Tibial nerve (tissue), 4 donors: ENCODE results near the gene RNF145.

Experiments used
- EP300 ChIP-seq, 2 donors: sonication (generic); formaldehyde crosslinking; IDR thresholded peaks; one replicate each; pipeline ENCODE4 v1.6.1; 2017; ENCODE audit warnings: antibody characterized with exemption in 2 of 2, mild to moderate bottlenecking in 1 of 2
- TF ChIP-seq, protein P1 (sequence below), 5 experiments: fragments of 200-600 bp in 3 of 5; fragments of 450-650 bp in 2 of 5; sonication (generic) in 3 of 5; IDR thresholded peaks; one replicate each; pipeline ENCODE4 v1.5.1; 2016 to 2019; ENCODE audit warnings: antibody characterized with exemption in 5 of 5, mild to moderate bottlenecking in 3 of 5, moderate library complexity in 2 of 5

DNA sequence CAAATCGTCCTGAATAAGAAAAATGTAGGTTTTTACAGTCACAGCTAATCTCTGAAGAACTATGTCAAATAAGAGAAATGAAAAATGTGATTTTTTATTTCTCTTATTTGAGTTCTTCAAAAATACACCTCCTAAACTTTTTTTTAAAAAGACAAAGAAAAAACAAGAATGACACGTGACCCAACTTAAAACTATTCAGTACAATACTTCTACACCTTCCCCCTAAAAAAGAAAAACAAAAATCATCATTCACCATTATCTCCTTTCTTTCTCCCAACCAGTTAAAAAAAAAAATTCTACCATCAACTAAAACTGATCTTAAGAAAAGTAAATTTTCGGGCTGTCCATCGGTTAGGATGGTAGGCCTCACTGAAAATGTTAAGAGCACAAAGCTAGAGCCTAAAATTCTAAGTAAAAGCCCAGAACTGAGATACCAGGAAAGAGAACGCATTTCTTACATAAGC is 2.1 kb downstream of the RNF145 start:
- no peak for TF ChIP-seq EP300 (IDR thresholded peaks at IDR 0.05)
- TF ChIP-seq, protein P1, sequence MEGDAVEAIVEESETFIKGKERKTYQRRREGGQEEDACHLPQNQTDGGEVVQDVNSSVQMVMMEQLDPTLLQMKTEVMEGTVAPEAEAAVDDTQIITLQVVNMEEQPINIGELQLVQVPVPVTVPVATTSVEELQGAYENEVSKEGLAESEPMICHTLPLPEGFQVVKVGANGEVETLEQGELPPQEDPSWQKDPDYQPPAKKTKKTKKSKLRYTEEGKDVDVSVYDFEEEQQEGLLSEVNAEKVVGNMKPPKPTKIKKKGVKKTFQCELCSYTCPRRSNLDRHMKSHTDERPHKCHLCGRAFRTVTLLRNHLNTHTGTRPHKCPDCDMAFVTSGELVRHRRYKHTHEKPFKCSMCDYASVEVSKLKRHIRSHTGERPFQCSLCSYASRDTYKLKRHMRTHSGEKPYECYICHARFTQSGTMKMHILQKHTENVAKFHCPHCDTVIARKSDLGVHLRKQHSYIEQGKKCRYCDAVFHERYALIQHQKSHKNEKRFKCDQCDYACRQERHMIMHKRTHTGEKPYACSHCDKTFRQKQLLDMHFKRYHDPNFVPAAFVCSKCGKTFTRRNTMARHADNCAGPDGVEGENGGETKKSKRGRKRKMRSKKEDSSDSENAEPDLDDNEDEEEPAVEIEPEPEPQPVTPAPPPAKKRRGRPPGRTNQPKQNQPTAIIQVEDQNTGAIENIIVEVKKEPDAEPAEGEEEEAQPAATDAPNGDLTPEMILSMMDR (IDR thresholded peaks at IDR 0.05) = no peak
